Ascending aorta (tissue), 2 donors: ENCODE measurements around the gene KCNMA1. TPM values are rescaled to one million over a fixed set of nuclear protein-coding genes. Genes with fewer than 3 reads are reported as not detected.

Experiments
- DNase-seq, 2 donors: peaks; one replicate each; pipeline ENCODE4 v3.0.0-alpha.2; 2019; ENCODE audit warnings: low spot score in 2 of 2
- H3K27ac ChIP-seq, 2 donors: fragments of 200-600 bp; sonication (generic); one replicate each; pipeline ENCODE4 v1.5.1; 2016 to 2017; ENCODE audit warnings: mild to moderate bottlenecking in 1 of 2
- H3K27me3 ChIP-seq: fragments of 200-600 bp; sonication (generic); one replicate; pipeline ENCODE4 v1.5.1; 2017
- H3K36me3 ChIP-seq, 2 donors: fragments of 200-600 bp; sonication (generic); one replicate each; pipeline ENCODE4 v1.5.1; 2016
- H3K4me1 ChIP-seq, 2 donors: fragments of 200-600 bp; sonication (generic); one replicate each; pipeline ENCODE4 v1.5.1; 2016 to 2017; ENCODE audit warnings: mild to moderate bottlenecking in 1 of 2
- H3K4me3 ChIP-seq, 2 donors: fragments of 200-600 bp; sonication (generic); one replicate each; pipeline ENCODE4 v1.5.1; 2016 to 2017; ENCODE audit warnings: mild to moderate bottlenecking in 1 of 2
- H3K9me3 ChIP-seq, 2 donors: fragments of 200-600 bp; sonication (generic); one replicate each; pipeline ENCODE4 v1.5.1; 2016
- intact Hi-C: fragments of 100-400 bp; cut with DNase I; formaldehyde crosslinking; loops from one replicate; pipeline ENCODE4 v1.15.1; 2023
- total RNA-seq: library from RNA; depleted of rRNA; stranded (reverse); fragments of >200 nt; gene quantifications from one replicate; pipeline ENCODE4 v1.1.0, GENCODE V29; 2016
- TF ChIP-seq, protein P1 (sequence below), 3 experiments: fragments of 200-600 bp in 2 of 3; fragments of 450-650 bp in 1 of 3; sonication (generic) in 2 of 3; IDR thresholded peaks; one replicate each; pipeline ENCODE4 v1.5.1; 2016 to 2019; ENCODE audit warnings: antibody characterized with exemption in 3 of 3, mild to moderate bottlenecking in 1 of 3, moderate library complexity in 1 of 3

The KCNMA1 gene
- total RNA-seq, 1 donor from 2014 or later, result 28.6 TPM

DNA sequence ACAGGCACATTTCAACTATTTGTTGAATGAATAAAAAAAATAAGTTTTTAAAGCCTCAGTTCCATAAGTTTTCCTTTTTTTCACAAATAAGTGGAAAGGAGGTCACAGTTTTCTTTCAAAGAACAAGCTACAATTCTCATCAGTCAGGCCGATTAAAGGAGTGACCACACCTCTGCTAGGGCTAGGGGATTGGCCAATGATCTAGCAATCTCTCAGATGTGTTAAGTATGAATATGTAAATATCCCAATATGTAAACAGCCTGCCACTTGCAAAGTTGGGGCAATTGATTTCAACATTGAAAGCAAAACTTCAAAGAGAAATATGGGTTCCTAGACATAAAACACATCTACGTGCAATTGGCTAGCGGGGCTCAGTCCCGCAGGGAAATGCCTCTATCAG lies 614.9 kb downstream of the KCNMA1 start:
- intact Hi-C loops, result no loop called here
- TF ChIP-seq, protein P1, sequence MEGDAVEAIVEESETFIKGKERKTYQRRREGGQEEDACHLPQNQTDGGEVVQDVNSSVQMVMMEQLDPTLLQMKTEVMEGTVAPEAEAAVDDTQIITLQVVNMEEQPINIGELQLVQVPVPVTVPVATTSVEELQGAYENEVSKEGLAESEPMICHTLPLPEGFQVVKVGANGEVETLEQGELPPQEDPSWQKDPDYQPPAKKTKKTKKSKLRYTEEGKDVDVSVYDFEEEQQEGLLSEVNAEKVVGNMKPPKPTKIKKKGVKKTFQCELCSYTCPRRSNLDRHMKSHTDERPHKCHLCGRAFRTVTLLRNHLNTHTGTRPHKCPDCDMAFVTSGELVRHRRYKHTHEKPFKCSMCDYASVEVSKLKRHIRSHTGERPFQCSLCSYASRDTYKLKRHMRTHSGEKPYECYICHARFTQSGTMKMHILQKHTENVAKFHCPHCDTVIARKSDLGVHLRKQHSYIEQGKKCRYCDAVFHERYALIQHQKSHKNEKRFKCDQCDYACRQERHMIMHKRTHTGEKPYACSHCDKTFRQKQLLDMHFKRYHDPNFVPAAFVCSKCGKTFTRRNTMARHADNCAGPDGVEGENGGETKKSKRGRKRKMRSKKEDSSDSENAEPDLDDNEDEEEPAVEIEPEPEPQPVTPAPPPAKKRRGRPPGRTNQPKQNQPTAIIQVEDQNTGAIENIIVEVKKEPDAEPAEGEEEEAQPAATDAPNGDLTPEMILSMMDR (IDR thresholded peaks at IDR 0.05), result no peak
- no peaks in the 10 kb centered on the region for H3K9me3 ChIP-seq
- H3K36me3 ChIP-seq, result peaks cover 0 to 3% of the 10 kb centered on the region in 2 donors
- peak overlapping the region; percentile 8 to 50 for H3K27ac ChIP-seq
- DNase-seq, result no peak
- peaks cover 0 to 9% of the 10 kb centered on the region in 2 donors for H3K4me1 ChIP-seq
- H3K4me3 ChIP-seq, result no peak overlapping the region
- no peaks in the 10 kb centered on the region for H3K27me3 ChIP-seq

DNA sequence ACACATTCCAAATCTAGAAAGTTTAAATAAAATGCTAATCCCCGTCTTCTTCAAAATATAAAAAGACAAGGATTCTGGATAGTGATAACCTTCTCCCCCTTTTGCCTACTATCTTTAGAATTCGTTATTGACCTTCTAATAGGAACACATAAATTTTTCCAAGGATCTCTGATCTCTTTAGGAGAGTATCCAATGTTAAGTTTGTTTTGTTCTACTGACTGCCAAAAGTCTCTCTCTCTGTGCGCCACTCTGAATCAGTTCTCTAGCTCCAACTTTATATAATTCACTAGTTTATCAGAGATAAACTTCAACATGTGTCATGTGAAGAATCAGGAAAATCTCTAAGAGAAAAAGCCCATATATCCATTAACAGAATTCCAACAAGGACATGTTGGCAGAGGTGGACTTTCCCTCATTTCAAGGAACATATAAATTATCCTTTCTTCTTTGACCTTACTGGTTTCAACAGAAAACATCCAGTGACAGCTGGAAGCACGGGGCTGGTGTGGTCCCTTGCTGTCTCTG lies 615.6 kb downstream of the KCNMA1 start:
- H3K4me1 ChIP-seq, result peaks cover 0 to 14% of the 10 kb centered on the region in 2 donors
- peaks cover 0 to 3% of the 10 kb centered on the region in 2 donors for H3K36me3 ChIP-seq
- H3K9me3 ChIP-seq, result no peaks in the 10 kb centered on the region
- TF ChIP-seq, protein P1 (IDR thresholded peaks at IDR 0.05), result no peak
- peak overlapping the region; percentile 8 to 50 for H3K27ac ChIP-seq
- no peak overlapping the region for H3K4me3 ChIP-seq
- no peaks in the 10 kb centered on the region for H3K27me3 ChIP-seq
- DNase-seq, result no peak
- intact Hi-C loops, result no loop called here

DNA sequence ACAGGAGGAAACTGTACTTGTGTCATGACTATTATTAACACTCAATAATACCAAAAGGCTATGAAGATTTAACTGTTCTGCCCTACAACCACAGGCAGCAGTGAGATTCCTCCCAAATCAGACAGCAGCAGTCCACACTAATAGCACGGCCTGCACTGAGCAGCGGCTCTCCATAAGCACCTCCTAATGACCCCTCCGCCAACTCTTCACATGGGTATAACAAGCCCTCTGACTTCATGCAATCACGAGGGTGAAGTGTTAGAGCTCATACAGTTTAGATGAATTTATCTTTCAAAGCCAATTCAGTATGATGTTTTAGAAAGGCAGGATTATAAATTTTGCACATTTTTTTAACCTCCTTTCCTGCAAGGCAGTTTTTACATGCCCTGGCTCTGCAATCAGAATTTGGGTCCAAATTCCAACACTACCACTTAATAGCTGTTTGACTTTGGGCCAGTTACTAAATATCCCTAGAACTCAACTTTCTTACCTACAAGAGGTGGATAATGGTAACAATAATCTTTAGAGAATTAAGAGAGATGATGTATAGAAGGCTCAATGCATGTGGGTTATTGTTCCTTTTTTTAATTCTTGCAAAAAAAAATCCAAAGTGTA lies 617.1 kb downstream of the KCNMA1 start:
- H3K27me3 ChIP-seq, result no peaks in the 10 kb centered on the region
- no peak overlapping the region for H3K4me3 ChIP-seq
- no peaks in the 10 kb centered on the region for H3K9me3 ChIP-seq
- peaks cover 0 to 3% of the 10 kb centered on the region in 2 donors for H3K36me3 ChIP-seq
- no peak for DNase-seq
- intact Hi-C loops, result no loop called here
- H3K27ac ChIP-seq, result no peak overlapping the region
- TF ChIP-seq, protein P1 (IDR thresholded peaks at IDR 0.05), result no peak
- H3K4me1 ChIP-seq, result peaks cover 0 to 21% of the 10 kb centered on the region in 2 donors

DNA sequence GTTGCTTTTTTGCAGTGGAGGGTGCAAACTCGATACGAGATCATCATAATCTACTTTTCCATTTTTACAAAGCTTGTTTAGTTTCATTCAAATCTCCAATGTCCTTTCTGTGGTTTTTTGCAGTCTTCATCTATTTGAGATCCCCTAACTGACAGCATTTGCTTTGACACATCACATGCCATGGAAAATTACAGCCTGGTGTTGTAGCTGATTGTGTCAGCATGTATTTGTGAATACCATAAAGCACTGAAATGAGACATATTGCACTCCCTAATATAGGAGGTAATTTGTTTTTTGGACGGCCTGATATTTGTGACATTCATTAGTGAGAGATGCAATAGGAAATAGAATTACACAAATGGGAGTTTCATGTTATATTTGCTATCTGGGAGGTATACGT lies 620.8 kb downstream of the KCNMA1 start:
- TF ChIP-seq, protein P1 (IDR thresholded peaks at IDR 0.05), result no peak
- no peaks in the 10 kb centered on the region for H3K9me3 ChIP-seq
- H3K27me3 ChIP-seq, result no peaks in the 10 kb centered on the region
- no peak overlapping the region for H3K4me3 ChIP-seq
- intact Hi-C loops, result loop anchor here (10.0 kb wide), 3 partner anchors 398 to 1722 kb away; no protein-coding TSS in a partner anchor
- no peak overlapping the region for H3K27ac ChIP-seq
- DNase-seq, result no peak
- H3K36me3 ChIP-seq, result peaks cover 0 to 3% of the 10 kb centered on the region in 2 donors
- peaks cover 9 to 42% of the 10 kb centered on the region in 2 donors for H3K4me1 ChIP-seq

DNA sequence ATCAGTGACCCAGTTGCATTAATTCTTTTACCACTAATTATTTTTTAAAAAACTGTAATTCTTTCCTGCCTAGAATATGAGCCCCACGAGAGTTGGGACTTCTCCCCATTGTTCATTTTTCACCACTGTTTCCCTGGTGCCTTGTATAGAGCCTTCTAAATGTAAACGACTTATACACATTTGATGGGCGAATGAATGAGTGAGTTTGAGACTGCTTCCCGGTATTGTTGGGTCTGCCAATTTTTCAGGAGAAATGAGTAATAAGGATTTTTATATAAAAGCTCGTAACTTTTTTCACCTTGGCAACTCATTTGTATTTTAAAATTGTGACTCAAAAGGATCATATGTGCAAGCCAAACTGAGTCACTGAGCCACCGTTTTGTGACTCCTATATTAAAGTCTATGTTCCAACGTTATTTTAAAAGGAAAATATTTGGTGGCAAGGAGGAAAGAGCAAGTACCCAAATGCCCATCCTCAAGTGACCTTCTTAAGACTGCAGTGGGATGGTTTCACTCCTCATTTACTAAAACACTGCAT lies 621.3 kb downstream of the KCNMA1 start:
- Histone ChIP-seq H3K4me1 (peaks cover 12 to 41% of the 10 kb centered on the region in 2 donors), H3K9me3 (no peaks in the 10 kb centered on the region), H3K27me3 (no peaks in the 10 kb centered on the region), H3K36me3 (peaks cover 0 to 3% of the 10 kb centered on the region in 2 donors), H3K27ac (peak overlapping the region; percentile 59 to 63), H3K4me3 (no peak overlapping the region)
- TF ChIP-seq, protein P1 (IDR thresholded peaks at IDR 0.05), result no peak
- DNase-seq, result no peak
- intact Hi-C loops, result loop anchor here (10.0 kb wide), 3 partner anchors 398 to 1722 kb away; no protein-coding TSS in a partner anchor
